OCI-LY3 (cell line): ENCODE measurements around the gene TALDO1.

Source experiments
- H2AFZ ChIP-seq: fragments of 200-600, 300-600 bp; shearing (Covaris generic); 2 replicates; pipeline ENCODE4 v1.6.0; 2014; ENCODE audit warnings: antibody characterized with exemption, low read depth, low read length
- H3K27ac ChIP-seq: fragments of 200-600, 300-600 bp; sonication (generic); 2 replicates; pipeline ENCODE4 v1.5.1; 2014; ENCODE audit warnings: mild to moderate bottlenecking, low read length, moderate library complexity, mixed read lengths
- H3K27me3 ChIP-seq: fragments of 200-600, 300-600 bp; sonication (generic); 2 replicates; pipeline ENCODE4 v1.6.1; 2014; ENCODE audit warnings: low read depth, low read length, mixed read lengths
- H3K36me3 ChIP-seq: fragments of 200-600, 300-600 bp; sonication (generic); replicated peaks from 2 replicates; pipeline ENCODE3; 2014; ENCODE audit warnings: low read depth, low read length, mixed read lengths
- H3K4me1 ChIP-seq: fragments of 300-600, 200-600 bp; sonication (generic); 2 replicates; pipeline ENCODE4 v1.6.1; 2014; ENCODE audit warnings: low read length, mixed read lengths
- H3K4me2 ChIP-seq: fragments of 200-600, 300-600 bp; sonication (generic); 2 replicates; pipeline ENCODE4 v1.6.1; 2014; ENCODE audit warnings: low read length, mixed read lengths
- H3K4me3 ChIP-seq: fragments of 300-600, 200-600 bp; sonication (generic); 2 replicates; pipeline ENCODE4 v1.5.1; 2014; ENCODE audit warnings: antibody characterized with exemption, mild to moderate bottlenecking, low read length, moderate library complexity
- H3K79me2 ChIP-seq: fragments of 300-600, 200-600 bp; shearing (Covaris generic); 2 replicates; pipeline ENCODE4 v1.6.1; 2014; ENCODE audit warnings: mild to moderate bottlenecking, low read length, mixed read lengths
- H3K9ac ChIP-seq: fragments of 300-600, 200-600 bp; shearing (Covaris generic); 2 replicates; pipeline ENCODE4 v1.6.0; 2014; ENCODE audit warnings: mild to moderate bottlenecking, low read length, moderate library complexity
- H3K9me3 ChIP-seq: fragments of 200-600, 300-600 bp; shearing (Covaris generic); 2 replicates; pipeline ENCODE4 v1.6.1; 2014; ENCODE audit warnings: low read length, mixed read lengths; ENCODE audit not compliant: insufficient read depth
- H4K20me1 ChIP-seq: fragments of 200-600, 300-600 bp; sonication (generic); 2 replicates; pipeline ENCODE4 v1.6.1; 2016; ENCODE audit warnings: low read length, mixed read lengths; ENCODE audit not compliant: insufficient read depth
- EZH2phosphoT487 ChIP-seq: fragments of 200-600 bp; shearing (Covaris generic); IDR thresholded peaks from 2 replicates; pipeline ENCODE4 v1.6.1; 2018; ENCODE audit warnings: antibody characterized with exemption, mixed run types, low read depth
- TF ChIP-seq, protein P1 (sequence below): fragments of 200-600, 300-600 bp; sonication (generic); IDR thresholded peaks from 2 replicates; pipeline ENCODE4 v1.5.1; 2014; ENCODE audit warnings: antibody characterized with exemption, low read length, low read depth

The TALDO1 gene

GRCh38 chr11:709109-709997, 37.9 kb upstream of the TALDO1 start:
- Histone ChIP-seq H3K27ac (no peak overlapping the region), H3K4me3 (no peak overlapping the region), H3K36me3 (no peaks in the 10 kb centered on the region), H3K27me3 (peaks cover 4% of the 10 kb centered on the region; the same call in 1 of the 2 replicates), H3K9ac (no peak overlapping the region), H3K4me2 (no peak overlapping the region), H3K9me3 (no peaks in the 10 kb centered on the region), H3K79me2 (no peaks in the 10 kb centered on the region), H2AFZ (no peak overlapping the region), H4K20me1 (no peaks in the 10 kb centered on the region), H3K4me1 (peaks cover 13% of the 10 kb centered on the region)
- no peak for TF ChIP-seq EZH2phosphoT487
- TF ChIP-seq, protein P1, sequence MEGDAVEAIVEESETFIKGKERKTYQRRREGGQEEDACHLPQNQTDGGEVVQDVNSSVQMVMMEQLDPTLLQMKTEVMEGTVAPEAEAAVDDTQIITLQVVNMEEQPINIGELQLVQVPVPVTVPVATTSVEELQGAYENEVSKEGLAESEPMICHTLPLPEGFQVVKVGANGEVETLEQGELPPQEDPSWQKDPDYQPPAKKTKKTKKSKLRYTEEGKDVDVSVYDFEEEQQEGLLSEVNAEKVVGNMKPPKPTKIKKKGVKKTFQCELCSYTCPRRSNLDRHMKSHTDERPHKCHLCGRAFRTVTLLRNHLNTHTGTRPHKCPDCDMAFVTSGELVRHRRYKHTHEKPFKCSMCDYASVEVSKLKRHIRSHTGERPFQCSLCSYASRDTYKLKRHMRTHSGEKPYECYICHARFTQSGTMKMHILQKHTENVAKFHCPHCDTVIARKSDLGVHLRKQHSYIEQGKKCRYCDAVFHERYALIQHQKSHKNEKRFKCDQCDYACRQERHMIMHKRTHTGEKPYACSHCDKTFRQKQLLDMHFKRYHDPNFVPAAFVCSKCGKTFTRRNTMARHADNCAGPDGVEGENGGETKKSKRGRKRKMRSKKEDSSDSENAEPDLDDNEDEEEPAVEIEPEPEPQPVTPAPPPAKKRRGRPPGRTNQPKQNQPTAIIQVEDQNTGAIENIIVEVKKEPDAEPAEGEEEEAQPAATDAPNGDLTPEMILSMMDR: no peak

DNA sequence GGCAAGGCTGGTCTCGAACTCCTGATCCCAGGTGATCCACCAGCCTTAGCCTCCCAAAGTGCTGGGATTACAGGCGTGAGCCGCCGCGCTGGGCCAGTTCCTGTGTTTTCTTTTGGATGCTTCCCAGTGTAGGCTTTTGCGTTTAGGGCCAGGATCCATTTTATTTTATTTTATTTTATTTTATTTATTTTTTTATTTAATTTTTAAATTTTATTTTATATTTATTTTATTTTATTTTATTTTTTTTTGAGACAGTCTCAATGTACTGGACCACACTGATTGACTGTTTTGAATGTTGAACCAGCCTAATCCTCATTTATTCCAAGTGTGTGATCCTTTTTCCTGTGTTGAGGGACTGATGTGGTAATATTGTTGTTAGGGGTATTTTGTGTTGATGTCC, 32.8 kb upstream of the TALDO1 start:
- no peak overlapping the region for H3K27ac ChIP-seq
- H2AFZ ChIP-seq: no peak overlapping the region
- no peak overlapping the region for H3K4me3 ChIP-seq
- no peak overlapping the region for H3K9ac ChIP-seq
- H3K4me1 ChIP-seq: peaks cover 13% of the 10 kb centered on the region
- peaks cover 4% of the 10 kb centered on the region; the same call in 1 of the 2 replicates for H3K27me3 ChIP-seq
- H4K20me1 ChIP-seq: no peaks in the 10 kb centered on the region
- no peak overlapping the region for H3K4me2 ChIP-seq
- TF ChIP-seq EZH2phosphoT487: no peak
- TF ChIP-seq, protein P1: no peak
- H3K79me2 ChIP-seq: no peaks in the 10 kb centered on the region
- no peaks in the 10 kb centered on the region for H3K36me3 ChIP-seq
- H3K9me3 ChIP-seq: no peaks in the 10 kb centered on the region

DNA sequence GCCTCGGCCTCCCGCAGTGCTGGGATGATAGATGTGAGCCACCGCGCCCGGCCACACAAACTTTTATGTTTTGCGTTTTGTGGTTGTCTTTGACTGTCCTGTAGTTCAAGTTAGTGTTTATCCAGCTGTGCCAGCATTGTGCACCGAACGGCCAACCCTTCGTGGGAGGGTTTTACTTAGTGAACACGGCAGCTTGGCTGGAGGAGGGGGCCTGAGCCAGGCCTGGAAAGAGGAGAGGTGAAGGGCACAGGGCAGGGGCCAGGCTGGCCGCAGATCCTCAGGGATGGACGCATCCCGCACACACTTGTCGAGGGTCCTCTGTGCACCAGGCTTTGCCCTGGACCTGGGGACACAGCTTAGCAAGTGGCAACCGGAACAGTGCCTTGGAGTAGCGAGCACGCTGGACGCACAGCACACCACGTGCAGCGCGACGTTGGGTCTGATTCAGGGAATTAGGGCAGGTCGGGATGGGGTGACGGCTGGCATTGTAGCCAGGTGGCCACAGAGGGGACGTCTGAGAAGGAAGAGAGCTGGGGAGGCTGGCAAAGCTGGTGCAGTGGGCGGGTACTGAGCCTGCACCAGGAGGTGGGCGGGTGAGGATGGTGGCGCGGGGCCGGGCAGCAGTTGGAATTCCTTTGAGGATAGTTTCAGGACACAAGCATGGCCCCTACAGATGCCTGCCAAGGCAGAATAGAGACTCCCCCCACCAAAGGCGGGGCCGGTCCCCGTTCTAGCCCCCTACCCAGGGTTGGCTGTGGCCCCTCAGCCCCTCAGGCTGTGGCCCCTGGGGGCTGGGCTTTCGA, 27.8 kb upstream of the TALDO1 start:
- Histone ChIP-seq H3K4me2 (no peak overlapping the region), H3K4me3 (no peak overlapping the region), H3K36me3 (no peaks in the 10 kb centered on the region), H3K9ac (no peak overlapping the region), H3K27me3 (peaks cover 10% of the 10 kb centered on the region), H3K79me2 (no peaks in the 10 kb centered on the region), H4K20me1 (no peaks in the 10 kb centered on the region), H3K9me3 (no peaks in the 10 kb centered on the region), H3K4me1 (peaks cover 20% of the 10 kb centered on the region), H2AFZ (no peak overlapping the region), H3K27ac (no peak overlapping the region)
- TF ChIP-seq, protein P1: no peak
- no peak for TF ChIP-seq EZH2phosphoT487

DNA sequence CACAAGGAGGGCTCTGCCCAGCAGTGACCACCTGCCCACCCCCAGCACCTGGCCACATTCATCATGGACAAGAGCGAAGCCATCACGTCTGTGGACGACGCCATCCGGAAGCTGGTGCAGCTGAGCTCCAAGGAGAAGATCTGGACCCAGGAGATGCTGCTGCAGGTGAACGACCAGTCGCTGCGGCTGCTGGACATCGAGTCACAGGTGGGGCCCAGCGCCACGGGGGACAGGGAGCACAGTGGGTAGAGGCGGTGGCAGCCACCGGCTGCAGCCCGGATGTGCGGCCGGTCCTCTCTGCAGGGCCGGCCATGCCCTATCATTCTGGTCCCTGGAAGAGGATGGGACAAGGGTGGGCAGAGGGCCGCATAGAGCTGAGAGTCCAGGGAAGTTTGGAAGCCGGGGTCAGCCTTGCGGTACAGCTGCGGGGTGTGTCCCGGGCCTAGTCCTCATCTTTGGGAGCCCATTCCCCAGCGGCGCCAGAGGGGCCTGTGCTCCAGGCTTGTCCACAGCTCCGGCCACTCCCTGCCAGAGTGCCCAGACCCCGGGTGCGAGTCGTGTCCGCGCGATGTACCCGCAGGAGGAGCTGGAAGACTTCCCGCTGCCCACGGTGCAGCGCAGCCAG, 27.1 kb upstream of the TALDO1 start:
- H3K27ac ChIP-seq: no peak overlapping the region
- no peak overlapping the region for H3K9ac ChIP-seq
- peaks cover 16% of the 10 kb centered on the region for H3K27me3 ChIP-seq
- H3K79me2 ChIP-seq: no peaks in the 10 kb centered on the region
- H2AFZ ChIP-seq: no peak overlapping the region
- no peak overlapping the region for H3K4me3 ChIP-seq
- peaks cover 27% of the 10 kb centered on the region for H3K4me1 ChIP-seq
- H4K20me1 ChIP-seq: no peaks in the 10 kb centered on the region
- TF ChIP-seq, protein P1: no peak
- no peak for TF ChIP-seq EZH2phosphoT487
- no peaks in the 10 kb centered on the region for H3K9me3 ChIP-seq
- no peaks in the 10 kb centered on the region for H3K36me3 ChIP-seq
- H3K4me2 ChIP-seq: no peak overlapping the region
